Activated B cell treated with CpG ODN at 0.5 μM for 24 hours (primary cell): ENCODE data around the gene SPON1. TPM values are rescaled to one million over a fixed set of nuclear protein-coding genes. Genes with fewer than 3 reads are reported as not detected.

Experiments
- ATAC-seq: fragments of 200-7000 bp; cut with Tn5 transposase; one replicate; pipeline ENCODE4 v1.10.0; 2021; ENCODE audit warnings: low read depth, mild to moderate bottlenecking, moderate library complexity
- CTCF ChIA-PET: fragments of 350-600 bp; sonication (Branson Sonifier 250); formaldehyde crosslinking; loops from one replicate; lab custom pipeline; 2021; ENCODE audit warnings: antibody characterized with exemption; lab: Charles Lee
- POLR2A ChIA-PET: fragments of 350-600 bp; sonication (Branson Sonifier 250); formaldehyde crosslinking; loops from one replicate; lab custom pipeline; 2021; ENCODE audit warnings: antibody characterized with exemption; lab: Charles Lee
- DNase-seq: peaks from one replicate; pipeline ENCODE4 v3.0.0; 2022
- H3K27ac Mint-ChIP-seq: one replicate; pipeline ENCODE4 v1.8.0; 2020; ENCODE audit warnings: mixed read lengths
- H3K27me3 Mint-ChIP-seq: one replicate; pipeline ENCODE4 v1.8.0; 2021; ENCODE audit warnings: mixed read lengths
- H3K36me3 Mint-ChIP-seq: one replicate; pipeline ENCODE4 v1.8.0; 2021; ENCODE audit warnings: low read depth, mixed read lengths
- H3K4me1 Mint-ChIP-seq: one replicate; pipeline ENCODE4 v1.8.0; 2021; ENCODE audit warnings: mixed read lengths
- H3K4me3 Mint-ChIP-seq: one replicate; pipeline ENCODE4 v1.8.0; 2020; ENCODE audit warnings: mild to moderate bottlenecking, mixed read lengths
- H3K9me3 Mint-ChIP-seq: one replicate; pipeline ENCODE4 v1.8.0; 2020; ENCODE audit warnings: mixed read lengths
- CTCF ChIP-seq: fragments of 200-600 bp; IDR thresholded peaks from one replicate; pipeline ENCODE4 v1.8.0; 2022; ENCODE audit warnings: antibody characterized with exemption, mild to moderate bottlenecking
- intact Hi-C: fragments of 100-400 bp; cut with micrococcal nuclease; formaldehyde crosslinking; loops from one replicate; pipeline ENCODE4 v1.15.1; 2024
- total RNA-seq: library from RNA; stranded (reverse); gene quantifications from 2 replicates; pipeline ENCODE4 v1.2.3, GENCODE V29; 2022

SPON1 gene
- total RNA-seq, 1 donor from 2014 or later, result not detected

GRCh38 chr11:14042686-14043465 lies 80.4 kb downstream of the SPON1 start:
- Mint-ChIP-seq H3K4me3 (no peak overlapping the region), H3K4me1 (no peaks in the 10 kb centered on the region), H3K36me3 (no peaks in the 10 kb centered on the region)

GRCh38 chr11:14044916-14045315 lies 82.4 kb downstream of the SPON1 start:
- intact Hi-C loops, result no loop called here
- DNase-seq (no peak), ATAC-seq (no peak)
- H3K27me3 Mint-ChIP-seq, result peaks cover 18% of the 10 kb centered on the region
- no peak for TF ChIP-seq CTCF
- no peak overlapping the region for H3K4me3 Mint-ChIP-seq
- no peak overlapping the region for H3K27ac Mint-ChIP-seq
- CTCF ChIA-PET, result no interaction called here
- POLR2A ChIA-PET, result no interaction called here
- H3K4me1 Mint-ChIP-seq, result no peaks in the 10 kb centered on the region
- H3K36me3 Mint-ChIP-seq, result no peaks in the 10 kb centered on the region
- H3K9me3 Mint-ChIP-seq, result no peaks in the 10 kb centered on the region

More at GRCh38 chr11:14042686-14043465, 80.4 kb downstream of the SPON1 start:
- DNase-seq (no peak), ATAC-seq (no peak)
- H3K9me3 Mint-ChIP-seq, result peaks cover 3% of the 10 kb centered on the region
- H3K27ac Mint-ChIP-seq, result no peak overlapping the region
- H3K27me3 Mint-ChIP-seq, result peaks cover 15% of the 10 kb centered on the region
- intact Hi-C loops, result no loop called here
- CTCF ChIA-PET, result no interaction called here
- POLR2A ChIA-PET, result no interaction called here
- TF ChIP-seq CTCF, result no peak

GRCh38 chr11:14045417-14045816 lies 82.9 kb downstream of the SPON1 start:
- H3K36me3 Mint-ChIP-seq, result no peaks in the 10 kb centered on the region
- no peak overlapping the region for H3K4me3 Mint-ChIP-seq
- ChIA-PET CTCF (no interaction called here), POLR2A (no interaction called here)
- DNase-seq (no peak), ATAC-seq (no peak)
- H3K27me3 Mint-ChIP-seq, result peaks cover 15% of the 10 kb centered on the region
- intact Hi-C loops, result no loop called here
- no peaks in the 10 kb centered on the region for H3K9me3 Mint-ChIP-seq
- no peak overlapping the region for H3K27ac Mint-ChIP-seq
- no peaks in the 10 kb centered on the region for H3K4me1 Mint-ChIP-seq
- TF ChIP-seq CTCF, result no peak

- no peak for DNase-seq
Measured at GRCh38 chr11:14052198-14052597, 89.7 kb downstream of the SPON1 start.

More at GRCh38 chr11:14052198-14052597, 89.7 kb downstream of the SPON1 start:
- ChIA-PET POLR2A (no interaction called here), CTCF (no interaction called here)
- Mint-ChIP-seq H3K4me3 (no peak overlapping the region), H3K27me3 (peaks cover 7% of the 10 kb centered on the region), H3K36me3 (no peaks in the 10 kb centered on the region), H3K4me1 (no peaks in the 10 kb centered on the region), H3K27ac (no peak overlapping the region), H3K9me3 (no peaks in the 10 kb centered on the region)
- intact Hi-C loops, result no loop called here
- no peak for TF ChIP-seq CTCF
- no peak for ATAC-seq
